Measurements from ENCODE around the gene ZSWIM3. TPM values are rescaled to one million over a fixed set of nuclear protein-coding genes. Genes with fewer than 3 reads are reported as not detected.

The ZSWIM3 gene
- total RNA-seq, 1 donor from 2014 or later = 4.8 TPM

DNA sequence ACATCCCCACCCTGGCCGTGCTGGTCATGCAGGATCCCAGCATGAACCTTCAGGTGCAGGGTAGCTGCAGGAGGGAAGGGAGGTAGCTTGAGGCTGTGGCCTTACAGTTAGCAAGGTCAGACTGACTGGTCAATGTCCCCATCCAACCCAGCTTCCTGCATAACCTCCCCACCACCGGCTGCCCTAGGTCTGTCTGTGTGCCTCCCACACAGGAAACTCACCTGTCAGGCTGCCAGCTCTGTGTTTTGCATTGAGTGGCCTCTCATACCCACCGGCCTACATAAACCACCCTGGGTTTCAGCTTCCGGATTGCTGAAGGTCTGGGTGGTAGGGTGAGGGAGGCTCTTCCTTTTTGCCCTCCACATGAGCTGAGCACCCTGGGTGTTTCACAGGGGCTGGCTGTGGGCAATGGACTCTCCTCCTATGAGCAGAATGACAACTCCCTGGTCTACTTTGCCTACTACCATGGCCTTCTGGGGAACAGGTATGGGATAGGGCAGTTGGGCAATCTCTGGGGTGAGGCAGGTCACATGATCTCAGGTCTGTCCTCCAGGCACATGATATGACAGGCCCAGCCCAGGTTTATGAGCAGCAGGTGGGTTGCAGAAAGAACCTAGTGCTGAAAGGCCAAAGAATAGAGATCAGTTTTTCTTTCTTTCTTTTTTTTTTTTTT, 35.5 kb downstream of the ZSWIM3 start:
- Mint-ChIP-seq H3K4me1 (peaks cover 24% of the 10 kb centered on the region), H3K27me3 (ENCODE audit: low read depth) (peaks cover 14% of the 10 kb centered on the region), H3K27ac (ENCODE audit: unreplicated experiment) (no peak overlapping the region), H3K9me3 (no peaks in the 10 kb centered on the region), H3K4me3 (peak overlapping the region; percentile 97), H3K36me3 (ENCODE audit: low read depth) (no peaks in the 10 kb centered on the region)
- no peak for DNase-seq (ENCODE audit: low read depth, low spot score)
- TF ChIP-seq, protein P1, sequence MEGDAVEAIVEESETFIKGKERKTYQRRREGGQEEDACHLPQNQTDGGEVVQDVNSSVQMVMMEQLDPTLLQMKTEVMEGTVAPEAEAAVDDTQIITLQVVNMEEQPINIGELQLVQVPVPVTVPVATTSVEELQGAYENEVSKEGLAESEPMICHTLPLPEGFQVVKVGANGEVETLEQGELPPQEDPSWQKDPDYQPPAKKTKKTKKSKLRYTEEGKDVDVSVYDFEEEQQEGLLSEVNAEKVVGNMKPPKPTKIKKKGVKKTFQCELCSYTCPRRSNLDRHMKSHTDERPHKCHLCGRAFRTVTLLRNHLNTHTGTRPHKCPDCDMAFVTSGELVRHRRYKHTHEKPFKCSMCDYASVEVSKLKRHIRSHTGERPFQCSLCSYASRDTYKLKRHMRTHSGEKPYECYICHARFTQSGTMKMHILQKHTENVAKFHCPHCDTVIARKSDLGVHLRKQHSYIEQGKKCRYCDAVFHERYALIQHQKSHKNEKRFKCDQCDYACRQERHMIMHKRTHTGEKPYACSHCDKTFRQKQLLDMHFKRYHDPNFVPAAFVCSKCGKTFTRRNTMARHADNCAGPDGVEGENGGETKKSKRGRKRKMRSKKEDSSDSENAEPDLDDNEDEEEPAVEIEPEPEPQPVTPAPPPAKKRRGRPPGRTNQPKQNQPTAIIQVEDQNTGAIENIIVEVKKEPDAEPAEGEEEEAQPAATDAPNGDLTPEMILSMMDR (conservative IDR thresholded peaks at IDR 0.05) = no peak

DNA sequence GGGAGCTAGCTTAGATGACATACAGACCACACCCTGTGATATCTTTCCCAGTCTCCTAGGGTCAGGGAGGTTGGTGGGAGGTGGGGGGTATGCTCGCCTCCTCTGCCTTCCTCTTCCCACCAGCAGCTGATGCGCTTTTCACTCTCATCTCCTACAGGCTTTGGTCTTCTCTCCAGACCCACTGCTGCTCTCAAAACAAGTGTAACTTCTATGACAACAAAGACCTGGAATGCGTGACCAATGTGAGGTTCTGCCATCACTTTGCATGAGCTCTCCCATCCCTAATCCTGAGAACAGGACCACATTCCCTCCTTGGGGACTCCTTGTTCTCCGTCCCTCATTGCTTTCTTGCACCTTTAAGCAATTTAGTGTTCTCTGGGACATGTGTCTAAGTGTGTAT, 36.4 kb downstream of the ZSWIM3 start:
- DNase-seq (ENCODE audit: low read depth, low spot score) = no peak
- Mint-ChIP-seq H3K9me3 (no peaks in the 10 kb centered on the region), H3K36me3 (ENCODE audit: low read depth) (no peaks in the 10 kb centered on the region), H3K27me3 (ENCODE audit: low read depth) (peaks cover 14% of the 10 kb centered on the region), H3K4me1 (peaks cover 24% of the 10 kb centered on the region), H3K4me3 (peak overlapping the region; percentile 97), H3K27ac (ENCODE audit: unreplicated experiment) (no peak overlapping the region)
- TF ChIP-seq, protein P1 (conservative IDR thresholded peaks at IDR 0.05) = no peak

DNA sequence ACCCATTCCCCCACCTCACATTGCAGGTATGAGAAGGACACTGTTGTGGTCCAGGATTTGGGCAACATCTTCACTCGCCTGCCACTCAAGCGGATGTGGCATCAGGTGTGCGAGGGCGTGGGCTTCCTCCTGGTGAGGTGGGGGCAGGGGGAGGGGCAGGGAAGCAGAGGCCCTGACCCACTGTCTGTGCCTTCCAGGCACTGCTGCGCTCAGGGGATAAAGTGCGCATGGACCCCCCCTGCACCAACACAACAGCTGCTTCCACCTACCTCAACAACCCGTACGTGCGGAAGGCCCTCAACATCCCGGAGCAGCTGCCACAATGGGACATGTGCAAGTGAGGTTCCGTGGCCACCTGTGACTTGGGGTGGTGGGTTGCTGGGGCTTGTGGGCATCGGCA, 37.4 kb downstream of the ZSWIM3 start:
- peak overlapping the region; percentile 49 for H3K4me3 Mint-ChIP-seq
- no peaks in the 10 kb centered on the region for H3K36me3 Mint-ChIP-seq (ENCODE audit: low read depth)
- no peak overlapping the region for H3K27ac Mint-ChIP-seq (ENCODE audit: unreplicated experiment)
- TF ChIP-seq, protein P1 (conservative IDR thresholded peaks at IDR 0.05) = no peak
- no peak for DNase-seq (ENCODE audit: low read depth, low spot score)
- no peaks in the 10 kb centered on the region for H3K9me3 Mint-ChIP-seq
- peaks cover 23% of the 10 kb centered on the region for H3K4me1 Mint-ChIP-seq
- H3K27me3 Mint-ChIP-seq (ENCODE audit: low read depth) = peaks cover 14% of the 10 kb centered on the region

DNA sequence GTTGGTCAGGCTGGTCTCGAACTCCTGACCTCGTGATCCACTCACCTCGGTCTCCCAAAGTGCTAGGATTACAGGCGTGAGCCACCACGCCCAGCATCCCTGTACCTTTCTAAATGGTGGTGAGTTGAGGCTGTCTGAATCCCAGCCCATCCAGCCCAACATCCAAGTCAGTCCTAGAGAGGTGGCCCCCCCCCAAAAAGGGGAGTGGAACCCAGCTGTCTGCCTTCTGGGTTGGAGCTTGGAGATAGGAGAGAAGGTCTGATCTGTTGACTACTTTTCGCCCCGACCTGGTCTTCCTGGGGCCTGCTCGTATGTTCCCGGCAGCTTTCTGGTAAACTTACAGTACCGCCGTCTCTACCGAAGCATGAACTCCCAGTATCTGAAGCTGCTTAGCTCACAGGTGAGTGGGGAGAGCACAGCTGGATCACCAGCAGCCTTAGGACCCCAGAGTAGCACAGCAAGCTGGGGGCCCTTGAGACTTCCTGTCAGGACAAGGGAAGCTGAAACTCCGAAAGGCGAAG, 39.3 kb downstream of the ZSWIM3 start:
- no peak for DNase-seq (ENCODE audit: low read depth, low spot score)
- no peak overlapping the region for H3K27ac Mint-ChIP-seq (ENCODE audit: unreplicated experiment)
- peaks cover 14% of the 10 kb centered on the region for H3K4me1 Mint-ChIP-seq
- no peak overlapping the region for H3K4me3 Mint-ChIP-seq
- H3K27me3 Mint-ChIP-seq (ENCODE audit: low read depth) = peaks cover 6% of the 10 kb centered on the region
- no peaks in the 10 kb centered on the region for H3K9me3 Mint-ChIP-seq
- TF ChIP-seq, protein P1 (conservative IDR thresholded peaks at IDR 0.05) = no peak
- H3K36me3 Mint-ChIP-seq (ENCODE audit: low read depth) = no peaks in the 10 kb centered on the region

DNA sequence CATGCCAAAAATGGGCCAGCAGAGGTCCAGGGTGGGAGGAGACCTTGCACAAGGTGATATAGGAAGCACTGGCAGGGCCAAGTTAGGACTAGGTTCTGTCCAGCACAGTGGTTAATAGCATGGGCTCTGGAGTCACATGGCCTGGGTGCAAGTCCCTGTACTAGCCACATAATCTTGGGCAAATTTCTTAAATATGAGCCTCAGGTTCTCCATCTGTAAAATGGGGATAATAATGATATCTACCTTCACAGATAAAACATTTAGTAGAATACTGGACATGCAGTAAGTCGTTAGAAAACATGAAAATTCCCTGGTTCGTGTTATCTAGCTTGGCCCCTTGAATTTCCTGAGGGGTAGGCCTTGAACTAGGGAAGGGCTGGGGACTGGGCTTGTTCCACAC, 39.9 kb downstream of the ZSWIM3 start:
- no peaks in the 10 kb centered on the region for H3K36me3 Mint-ChIP-seq (ENCODE audit: low read depth)
- H3K4me3 Mint-ChIP-seq = no peak overlapping the region

More for the DNA sequence above, 39.9 kb downstream of the ZSWIM3 start:
- H3K4me1 Mint-ChIP-seq = peaks cover 10% of the 10 kb centered on the region
- DNase-seq (ENCODE audit: low read depth, low spot score) = no peak
- peaks cover 4% of the 10 kb centered on the region for H3K27me3 Mint-ChIP-seq (ENCODE audit: low read depth)
- H3K27ac Mint-ChIP-seq (ENCODE audit: unreplicated experiment) = no peak overlapping the region
- no peaks in the 10 kb centered on the region for H3K9me3 Mint-ChIP-seq
- TF ChIP-seq, protein P1 (conservative IDR thresholded peaks at IDR 0.05) = no peak
